ENCODE measurements around the gene ACY1. TPM values are rescaled to one million over a fixed set of nuclear protein-coding genes. Genes with fewer than 3 reads are reported as not detected.

ACY1 gene
- total RNA-seq, 1 experiment from 2014 or later, result 66.1 TPM

DNA sequence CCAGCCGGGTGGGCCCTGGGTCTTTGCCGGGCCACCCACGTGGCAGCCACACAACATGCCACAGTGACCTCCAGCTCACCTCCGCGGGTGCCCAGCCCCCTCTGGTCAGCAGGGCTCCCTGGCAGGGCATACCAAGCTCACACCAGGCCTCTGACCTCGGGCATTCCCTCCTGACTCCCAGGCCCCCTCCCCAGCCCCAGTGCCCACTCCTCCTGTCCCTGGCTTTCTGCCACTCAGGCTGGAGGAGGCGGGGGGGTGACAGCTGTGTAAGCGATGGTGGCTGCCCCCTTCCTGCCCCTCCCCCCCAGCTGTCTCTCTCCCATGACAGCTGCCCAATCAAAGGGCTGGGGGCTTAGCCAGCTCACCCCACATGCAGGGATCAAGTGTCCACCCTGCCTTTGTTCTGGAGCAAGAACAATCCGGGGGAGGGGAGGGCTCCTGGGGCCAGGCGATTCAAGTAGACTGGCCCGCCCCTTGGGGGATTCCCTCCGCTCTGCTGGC lies 19.3 kb upstream of the ACY1 start:
- DNase-seq (ENCODE audit: low spot score), result no peak

DNA sequence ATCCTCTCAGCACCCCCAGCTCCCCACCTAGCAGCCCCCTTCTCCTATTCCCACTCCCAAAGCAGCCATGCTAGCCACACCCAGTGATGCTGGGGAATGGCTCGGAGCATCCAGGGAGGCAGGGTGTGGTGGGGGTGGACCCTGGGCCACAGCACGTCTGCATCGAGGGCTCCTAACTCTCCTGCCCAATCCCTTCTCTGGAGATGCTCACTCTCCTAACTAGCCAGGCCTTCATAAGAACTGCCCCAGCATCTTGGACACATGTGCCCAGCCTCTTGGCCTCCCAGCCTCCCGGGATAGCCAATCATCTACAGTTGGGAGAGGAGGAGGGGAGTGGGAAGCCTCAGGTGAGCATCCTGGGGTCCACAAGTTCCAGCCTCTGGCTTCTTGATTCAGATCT lies 18.8 kb upstream of the ACY1 start:
- no peak for DNase-seq (ENCODE audit: low spot score)

DNA sequence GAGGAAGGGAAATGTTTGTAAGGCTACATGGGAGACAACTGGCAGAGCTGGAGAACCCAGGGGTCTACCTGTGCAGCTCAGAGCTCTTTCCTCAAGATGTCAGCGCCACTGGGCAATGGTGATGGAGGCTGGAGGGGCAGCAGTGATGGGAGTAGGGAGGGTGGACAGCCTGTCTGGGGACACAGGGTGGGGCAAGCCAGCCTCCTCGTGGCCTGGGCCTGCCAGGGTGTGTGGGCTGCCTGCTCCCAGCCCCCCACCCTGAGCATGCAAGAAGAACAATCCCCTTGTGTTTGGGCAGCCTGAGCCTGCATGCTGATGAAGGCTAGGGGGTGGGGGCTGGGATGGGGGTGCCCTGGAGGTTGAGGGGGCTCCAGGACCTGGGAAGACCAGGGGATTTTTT lies 17.3 kb upstream of the ACY1 start:
- no peak for DNase-seq (ENCODE audit: low spot score)

DNA sequence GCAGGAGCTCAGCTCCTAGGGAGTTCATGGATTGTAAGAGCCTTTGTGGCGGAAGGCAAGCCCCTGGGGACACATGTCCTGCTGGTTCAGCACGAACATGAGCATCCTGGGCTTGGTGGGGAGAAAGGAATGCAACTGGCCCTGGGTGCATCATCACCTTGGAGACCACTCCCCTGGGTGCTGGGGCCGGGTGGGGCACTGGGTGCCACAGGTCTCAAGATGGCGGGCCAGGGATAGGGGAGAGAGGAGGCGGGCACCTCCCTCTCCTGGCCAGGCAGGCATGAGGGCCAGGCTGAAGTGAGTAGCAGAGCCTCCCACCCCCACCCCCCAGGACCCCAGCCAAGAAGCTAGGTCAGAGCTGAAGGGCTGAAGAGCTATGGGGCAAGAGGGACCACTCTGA lies 16.8 kb upstream of the ACY1 start:
- no peak for DNase-seq (ENCODE audit: low spot score)

- DNase-seq (ENCODE audit: low spot score), result no peak
Measured at GRCh38 chr3:51966922-51967383, 16.4 kb upstream of the ACY1 start.

- no peak for DNase-seq (ENCODE audit: low spot score)
Measured at GRCh38 chr3:51967384-51968169, 15.8 kb upstream of the ACY1 start, which contains the start of gene PCBP4. PCBP4 (minus strand) TSS chr3:51967454; CDS start chr3:51961240, 6,214 bp downstream.

GRCh38 chr3:51968170-51968775 lies 15.1 kb upstream of the ACY1 start:
- no peak for DNase-seq (ENCODE audit: low spot score)

DNA sequence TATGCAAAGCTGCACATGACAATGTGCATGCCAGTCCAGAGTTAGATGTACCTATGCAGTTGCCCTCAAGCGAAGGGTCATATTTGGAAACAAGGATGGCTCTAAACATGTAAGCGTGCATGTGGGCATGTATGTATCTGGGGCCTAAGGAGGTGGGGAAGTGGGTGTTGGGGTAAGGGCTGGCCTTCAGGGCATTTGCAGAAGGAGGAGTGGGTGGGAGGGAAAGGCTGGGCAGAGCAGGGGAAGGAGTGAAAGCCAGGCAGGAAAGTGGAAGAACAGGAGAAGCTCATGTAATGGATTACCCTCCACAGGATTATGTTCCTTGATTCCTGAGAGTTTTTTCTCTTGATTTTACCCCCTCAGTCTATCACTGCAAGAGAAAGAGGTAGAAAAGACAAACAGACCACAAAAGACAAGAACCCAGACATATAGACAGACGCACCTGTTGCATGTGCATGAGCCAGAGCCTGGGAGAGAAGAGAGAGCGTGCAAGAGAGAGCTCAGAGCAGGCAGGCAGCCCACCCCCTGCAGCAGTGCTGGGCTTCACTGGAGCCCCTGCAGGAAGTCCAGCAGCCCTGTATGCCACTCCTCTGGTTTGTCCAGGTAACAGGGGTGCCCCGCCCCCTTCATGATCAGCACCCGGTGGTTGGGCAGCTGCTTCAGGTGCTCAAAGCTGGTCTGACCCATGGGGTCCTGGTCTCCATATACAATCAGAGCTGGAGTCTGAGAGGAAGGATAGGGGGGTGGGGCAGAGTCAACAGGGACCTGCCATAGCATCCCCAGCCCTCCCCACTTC lies 14.3 kb upstream of the ACY1 start:
- DNase-seq (ENCODE audit: low spot score), result no peak

GRCh38 chr3:51969841-51970240 lies 13.5 kb upstream of the ACY1 start:
- DNase-seq (ENCODE audit: low spot score), result no peak

DNA sequence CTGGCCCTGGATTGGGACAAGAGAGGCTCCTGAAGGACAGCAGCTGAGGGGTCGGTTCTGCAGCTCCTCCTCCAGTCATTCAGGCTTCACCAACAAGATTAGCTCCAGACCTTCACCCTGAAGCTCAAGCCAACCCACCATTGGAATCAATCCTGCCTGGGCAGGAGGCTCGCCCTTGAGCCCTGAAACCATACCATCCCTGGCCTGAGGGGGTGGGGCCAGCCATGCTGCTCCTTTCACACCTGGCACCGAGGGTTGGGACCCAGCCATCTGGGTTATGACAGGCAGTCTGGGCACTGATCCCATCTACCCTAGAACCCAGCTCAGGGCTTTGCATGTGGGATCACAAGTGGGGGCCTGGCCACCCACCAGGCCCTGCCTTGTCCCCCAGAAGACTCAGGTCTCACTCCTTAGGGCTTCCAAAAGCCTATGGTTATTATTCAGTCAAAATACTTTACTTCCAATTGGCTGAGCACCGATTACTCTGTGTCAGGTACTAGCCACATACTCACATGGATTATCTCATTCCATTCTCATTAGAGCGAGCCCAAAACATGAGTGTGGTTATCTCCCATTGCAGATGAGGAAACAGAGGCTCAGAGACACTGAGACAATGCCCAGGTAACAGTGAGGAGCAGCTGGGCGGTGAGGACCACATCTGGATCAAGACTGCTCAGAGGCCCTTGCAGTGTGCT lies 12.6 kb upstream of the ACY1 start:
- no peak for DNase-seq (ENCODE audit: low spot score)

- no peak for DNase-seq (ENCODE audit: low spot score)
Measured at GRCh38 chr3:51971350-51971749, 12.0 kb upstream of the ACY1 start.

GRCh38 chr3:51974277-51974962 lies 8.9 kb upstream of the ACY1 start:
- DNase-seq (ENCODE audit: low spot score), result no peak

GRCh38 chr3:51974963-51975851 lies 8.1 kb upstream of the ACY1 start, which contains the start of gene ABHD14A:
ABHD14A (plus strand) TSS chr3:51975064; CDS start chr3:51975136, 72 bp downstream.
- DNase-seq (ENCODE audit: low spot score), result no peak

GRCh38 chr3:51975852-51976549 lies 7.3 kb upstream of the ACY1 start:
- no peak for DNase-seq (ENCODE audit: low spot score)

DNA sequence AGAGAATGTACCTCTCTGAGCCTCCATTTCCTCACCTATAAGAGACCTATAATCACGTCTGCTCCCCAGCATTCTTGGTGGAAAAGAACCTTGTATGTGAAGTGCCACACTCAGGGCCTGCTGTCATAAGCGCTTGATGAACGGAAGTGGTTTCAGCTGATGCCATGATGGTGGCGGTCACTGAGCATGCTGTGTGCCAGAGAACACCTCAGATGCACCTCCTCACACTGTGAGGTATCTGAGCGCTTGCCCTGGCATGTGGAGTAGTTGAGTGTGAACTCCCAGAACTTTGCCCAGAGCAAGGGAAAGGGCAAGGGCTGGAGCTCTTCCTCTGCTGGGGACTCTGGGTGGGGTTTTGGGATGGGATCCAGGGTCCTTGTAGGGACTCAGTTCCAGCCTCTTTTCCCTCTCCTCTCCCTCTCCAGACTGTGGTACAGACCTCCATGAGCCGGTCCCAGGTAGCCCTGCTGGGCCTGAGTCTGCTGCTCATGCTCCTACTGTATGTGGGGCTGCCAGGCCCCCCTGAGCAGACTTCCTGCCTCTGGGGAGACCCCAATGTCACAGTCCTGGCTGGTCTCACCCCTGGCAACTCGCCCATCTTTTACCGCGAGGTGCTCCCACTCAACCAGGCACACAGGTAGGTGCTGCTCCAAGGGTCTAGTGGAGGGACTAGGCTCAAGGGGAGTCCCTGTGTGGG lies 5.7 kb upstream of the ACY1 start:
- DNase-seq (ENCODE audit: low spot score), result no peak

GRCh38 chr3:51978143-51978502 lies 5.2 kb upstream of the ACY1 start:
- DNase-seq (ENCODE audit: low spot score), result no peak

DNA sequence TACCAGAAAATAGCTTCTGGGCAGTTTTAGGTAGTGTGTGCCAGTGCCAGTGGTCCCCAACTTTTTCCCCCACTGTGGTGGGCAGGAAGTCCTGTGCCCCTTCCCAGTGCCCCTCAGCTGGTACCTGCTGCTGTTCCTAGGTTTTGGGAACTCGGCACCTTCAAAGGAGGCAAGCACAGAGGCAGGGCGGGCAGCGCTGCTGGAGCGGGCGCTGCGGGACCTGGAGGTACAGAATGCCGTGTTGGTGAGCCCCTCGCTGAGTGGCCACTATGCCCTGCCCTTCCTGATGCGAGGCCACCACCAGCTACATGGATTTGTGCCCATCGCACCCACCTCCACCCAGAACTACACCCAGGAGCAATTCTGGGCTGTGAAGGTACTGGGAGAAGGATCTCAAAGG lies 3.1 kb upstream of the ACY1 start:
- DNase-seq (ENCODE audit: low spot score), result no peak

GRCh38 chr3:51982352-51982837 lies 940 bp upstream of the ACY1 start:
- peak; percentile 42 for DNase-seq (ENCODE audit: low spot score)
